HG03064 (cell line): ENCODE data around the gene PAN3.
A peak's percentile ranks its signal among the peaks of the same experiment; 100 is the strongest.
"Not testable (repeated sequence)": the region's sequence is repeated elsewhere in the genome, so short reads cannot be mapped to it uniquely, and the experiment has no call there.

ENCODE experiments used
- ATAC-seq: cut with Tn5 transposase; IDR thresholded peaks from one replicate; pipeline ENCODE4 v1.9.1; 2021; ENCODE audit warnings: low read depth; ENCODE audit not compliant: unreplicated experiment

PAN3 gene

DNA sequence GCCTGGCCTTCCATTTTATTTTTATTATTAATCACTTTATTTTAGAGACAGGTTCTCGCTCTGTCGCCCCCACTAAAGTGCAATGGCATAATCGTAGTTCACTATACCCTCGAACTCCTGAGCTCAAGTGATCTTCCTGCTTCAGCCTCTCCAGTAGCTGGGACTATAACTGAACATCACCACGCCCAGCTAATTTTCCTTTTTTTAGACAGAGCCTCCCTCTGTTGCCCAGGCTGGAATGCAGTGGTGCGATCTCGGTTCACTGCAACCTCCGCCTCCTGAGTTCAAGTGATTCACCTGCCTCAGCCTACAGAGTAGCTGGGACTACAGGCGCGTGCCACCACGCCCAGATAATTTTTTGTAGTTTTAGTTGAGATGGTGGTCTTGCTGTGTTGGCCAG is 6.7 kb upstream of the PAN3 start:
- ATAC-seq = no peak

DNA sequence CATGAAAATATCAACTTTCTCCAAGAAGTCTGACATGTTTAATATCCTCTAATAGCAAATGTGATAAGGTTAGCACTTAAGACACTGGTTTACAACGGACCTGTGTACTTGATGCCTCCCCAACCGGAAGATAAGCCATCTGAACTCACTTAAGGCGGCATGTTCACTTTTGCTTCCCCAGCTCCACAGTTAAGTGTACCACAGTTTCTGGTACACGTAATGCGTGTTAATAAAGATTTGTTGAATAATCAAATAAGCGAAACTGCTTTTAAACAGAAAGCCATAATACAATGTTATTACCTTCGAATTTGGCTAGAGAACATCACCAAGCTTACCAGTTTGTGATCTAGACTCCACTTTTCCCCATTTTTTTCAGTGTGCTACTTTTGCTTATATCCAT is 1.4 kb upstream of the PAN3 start:
- ATAC-seq = no peak

DNA sequence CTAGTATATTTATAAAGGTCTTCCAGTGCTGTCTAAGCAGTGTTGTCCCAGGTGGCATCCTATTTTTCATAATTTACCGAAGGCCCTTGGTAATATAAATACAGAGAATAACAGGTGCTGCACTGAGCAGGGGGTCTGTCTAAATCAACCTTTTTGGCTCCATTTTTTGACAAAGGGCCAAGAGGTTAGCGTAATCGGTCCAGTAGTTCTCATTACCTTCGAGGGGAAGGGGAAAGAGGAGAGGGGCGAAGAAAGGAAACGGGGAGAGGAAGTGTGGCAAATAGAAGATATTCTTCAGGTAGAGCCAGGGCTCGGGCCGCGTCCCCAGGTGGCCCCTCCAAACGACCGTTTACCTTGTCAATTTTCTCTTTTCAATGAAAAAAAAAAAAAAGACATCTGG is 749 bp upstream of the PAN3 start:
- no peak for ATAC-seq

DNA sequence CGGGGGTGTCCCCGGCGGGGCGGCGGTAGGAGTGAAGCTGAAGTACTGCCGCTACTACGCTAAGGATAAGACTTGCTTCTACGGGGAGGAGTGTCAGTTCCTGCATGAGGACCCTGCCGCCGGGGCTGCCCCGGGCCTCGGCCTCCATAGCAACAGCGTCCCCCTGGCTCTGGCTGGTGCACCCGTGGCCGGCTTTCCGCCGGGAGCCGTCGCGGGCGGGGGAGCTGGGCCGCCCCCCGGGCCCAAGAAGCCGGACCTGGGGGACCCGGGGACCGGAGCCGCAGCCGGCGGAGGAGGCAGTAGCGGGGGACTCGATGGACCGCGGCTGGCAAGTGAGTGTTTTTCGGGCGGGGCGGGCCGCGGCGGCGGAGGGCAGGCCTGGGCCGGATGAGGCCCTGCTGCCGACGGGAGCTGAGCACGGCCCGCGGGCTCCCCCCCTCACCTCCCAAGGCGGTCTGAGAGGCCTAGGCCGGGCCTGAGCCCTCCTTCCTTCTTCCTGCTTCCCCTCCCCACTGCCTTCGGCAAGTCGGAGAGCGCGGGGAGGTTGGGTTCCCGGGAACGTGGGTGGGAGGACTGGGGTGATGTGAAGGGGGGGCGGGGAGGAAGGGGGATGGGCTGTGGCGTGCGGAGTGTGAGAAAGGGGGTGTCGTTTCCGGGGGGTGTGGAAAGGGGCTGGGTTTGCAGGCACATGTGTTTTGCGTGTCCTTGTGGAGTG is 568 bp downstream of the PAN3 start:
- ATAC-seq = peak; percentile 39

DNA sequence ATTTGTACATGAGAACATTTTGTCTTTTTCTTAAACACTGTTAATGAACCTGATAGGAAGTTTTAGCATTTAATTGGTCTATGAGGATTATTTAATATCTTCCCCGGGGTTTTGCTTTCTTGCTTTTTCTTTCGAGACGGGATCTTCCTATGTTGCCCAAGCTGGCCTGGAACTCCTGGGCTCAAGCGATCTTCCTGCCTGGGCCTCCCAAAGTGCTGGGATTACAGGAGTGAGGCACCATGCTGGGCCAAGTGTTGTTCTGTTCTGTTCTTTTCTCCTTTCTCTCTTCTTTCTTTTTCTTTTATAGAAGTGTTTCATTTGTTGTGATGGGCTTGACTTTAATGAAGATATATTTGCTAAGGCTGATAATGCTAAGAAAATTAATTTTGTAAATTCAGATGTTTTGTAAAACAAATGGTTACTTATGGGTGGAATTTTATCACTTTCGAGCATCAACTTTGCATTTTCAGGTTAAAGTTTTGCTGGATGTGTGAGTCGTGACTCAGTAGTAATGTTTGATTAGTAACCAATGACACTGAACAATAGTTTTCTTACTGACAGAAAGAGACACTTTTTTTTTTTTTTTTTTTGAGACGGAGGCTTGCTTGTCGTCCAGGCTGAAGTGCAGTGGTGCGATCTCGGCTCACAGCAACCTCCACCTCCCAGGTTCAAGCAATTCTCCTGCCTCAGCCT is 2.2 kb downstream of the PAN3 start:
- no peak for ATAC-seq

DNA sequence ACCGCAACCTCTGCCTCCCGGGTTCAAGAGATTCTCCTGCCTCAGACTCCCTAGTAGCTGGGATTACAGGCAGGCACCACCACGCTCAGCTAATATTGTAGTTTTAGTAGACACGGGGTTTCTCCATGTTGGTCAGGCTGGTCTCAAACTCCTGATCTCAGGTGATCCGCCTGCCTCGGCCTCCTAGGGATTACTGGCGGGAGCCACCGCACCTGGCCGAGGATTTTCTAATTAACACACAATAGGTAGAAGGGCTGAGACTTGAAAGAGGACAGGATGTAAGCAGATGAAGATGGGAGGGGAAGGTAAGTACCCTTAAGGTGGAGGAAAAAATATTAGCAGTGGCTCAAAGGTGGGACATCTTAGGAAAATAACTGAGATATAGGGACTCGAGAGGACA is 3.2 kb downstream of the PAN3 start:
- not testable (repeated sequence) for ATAC-seq

DNA sequence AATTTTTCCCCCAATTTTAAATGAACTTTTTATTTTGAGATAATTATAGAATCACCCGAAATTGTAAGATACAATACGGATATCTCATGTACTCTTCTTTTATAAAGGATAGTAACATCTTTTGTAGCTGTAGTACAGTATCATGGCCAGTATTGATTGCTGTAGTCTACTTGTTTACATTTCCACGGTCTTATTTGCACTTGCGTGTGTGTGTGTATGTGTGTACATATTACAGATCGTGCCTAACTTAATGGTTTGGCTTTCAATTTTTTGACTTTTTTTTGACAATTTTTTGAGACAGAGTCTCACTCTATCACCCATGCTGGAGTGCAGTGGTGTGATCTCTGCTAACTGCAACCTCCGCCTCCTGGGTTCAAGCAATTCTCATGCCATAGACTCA is 6.7 kb downstream of the PAN3 start:
- ATAC-seq = no peak

DNA sequence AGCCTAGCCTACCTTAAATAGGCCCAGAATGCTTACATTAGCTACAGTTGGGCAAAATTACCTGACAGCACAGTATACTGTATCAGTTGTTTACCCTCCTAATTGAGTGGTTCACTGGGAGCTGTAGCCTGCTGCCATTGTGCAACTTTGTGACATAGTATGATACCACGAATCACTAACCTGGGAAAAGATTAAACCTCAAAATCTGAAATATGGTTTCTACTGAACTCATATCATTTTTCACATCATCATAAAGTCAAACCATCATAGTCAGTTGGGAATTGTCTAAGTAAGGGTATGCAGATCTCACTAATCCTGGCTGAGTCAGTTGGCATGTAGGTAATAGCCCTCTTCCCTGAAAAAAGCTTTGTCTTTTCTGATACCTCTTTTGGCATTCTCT is 9.2 kb downstream of the PAN3 start:
- no peak for ATAC-seq

DNA sequence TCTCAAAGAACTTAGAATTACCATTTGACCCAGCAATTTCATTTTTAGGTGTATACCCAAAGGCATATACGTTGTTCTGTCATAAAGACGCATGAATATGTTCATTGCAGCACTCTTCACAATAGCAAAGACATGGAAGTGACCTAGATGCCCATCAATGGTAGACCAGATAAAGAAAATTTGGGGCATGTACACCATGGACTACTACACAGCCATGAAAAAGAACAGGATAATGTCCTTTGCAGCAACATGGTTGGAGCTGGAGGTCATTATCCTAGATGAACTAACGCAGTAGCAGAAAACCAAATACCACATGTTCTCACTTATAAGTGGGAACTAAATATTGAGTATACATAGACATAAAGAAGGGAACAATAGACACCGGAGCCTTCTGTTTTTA is 20.7 kb downstream of the PAN3 start:
- no peak for ATAC-seq

DNA sequence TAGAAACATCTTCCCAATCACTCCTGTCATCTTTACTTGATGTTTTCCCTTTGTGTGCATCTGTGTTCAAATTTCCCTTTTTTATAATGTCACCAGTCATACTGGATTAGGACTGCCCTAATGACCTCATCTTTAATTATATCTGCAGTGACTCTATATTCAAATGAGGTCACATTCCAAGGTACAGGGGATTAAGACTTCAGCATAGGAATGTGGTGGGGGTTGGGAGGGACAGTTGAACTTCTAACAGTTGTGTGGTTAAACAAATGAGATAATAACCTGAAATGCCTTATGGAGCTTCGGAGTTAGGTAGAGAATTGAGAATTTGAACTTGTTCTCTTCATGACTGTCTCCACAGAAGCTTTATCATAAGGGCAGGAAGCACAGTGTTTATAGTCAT is 23.0 kb downstream of the PAN3 start:
- no peak for ATAC-seq

DNA sequence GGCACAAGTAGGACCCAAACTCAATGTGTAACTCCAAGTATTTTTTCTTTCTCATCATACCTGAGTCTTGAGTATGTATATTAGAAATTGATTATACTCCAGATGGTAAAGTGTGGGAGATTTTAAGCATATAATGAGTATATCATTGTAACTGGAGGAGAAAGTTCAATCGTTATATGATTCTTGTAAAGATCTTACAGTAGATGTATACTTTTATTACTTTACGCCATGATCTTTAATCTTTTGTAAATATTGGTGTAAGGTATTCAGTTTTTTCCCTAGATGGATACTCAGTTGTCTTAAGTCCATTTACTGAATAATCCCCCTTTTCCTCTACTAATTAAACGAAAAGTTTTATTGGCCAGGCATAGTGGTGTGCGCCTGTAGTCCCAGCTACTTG is 25.2 kb downstream of the PAN3 start:
- ATAC-seq = no peak

DNA sequence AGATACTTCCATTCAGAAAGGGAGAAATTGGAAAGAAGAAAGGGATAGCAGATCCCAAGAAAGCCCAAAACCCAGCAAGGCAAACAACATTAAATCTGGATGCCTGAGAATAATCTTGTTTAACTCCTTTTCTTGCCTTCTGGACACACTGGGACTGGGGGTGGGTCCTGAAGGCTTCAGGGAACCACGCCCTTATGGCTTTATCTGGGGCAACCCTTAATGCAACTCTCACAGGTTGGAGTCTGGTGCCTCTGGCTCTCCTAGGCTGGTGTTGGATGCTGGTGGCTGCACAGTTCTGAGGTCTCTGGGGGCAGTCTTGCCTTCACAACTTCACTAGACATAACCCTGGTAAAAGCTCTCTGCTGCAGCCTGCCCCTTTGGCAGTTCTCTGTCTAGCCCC is 27.9 kb downstream of the PAN3 start:
- no peak for ATAC-seq

DNA sequence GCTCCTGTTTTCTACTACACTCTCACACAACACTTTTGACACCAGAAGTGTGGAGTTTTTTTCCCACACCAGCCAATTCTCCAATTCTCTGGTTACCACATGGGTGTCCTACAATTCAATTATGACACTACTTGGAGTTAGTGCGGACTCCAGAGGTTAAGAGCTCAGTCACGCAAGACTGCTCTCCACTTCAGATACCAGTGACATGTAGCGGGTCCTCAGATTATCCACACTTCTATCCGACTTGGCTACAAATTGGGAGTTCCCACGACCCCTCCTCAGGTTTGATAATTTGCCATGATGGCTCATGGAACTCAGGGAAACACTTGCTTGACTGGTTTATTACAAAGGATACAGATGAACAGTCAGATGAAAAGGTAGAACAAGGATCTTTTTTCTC is 32.9 kb downstream of the PAN3 start:
- ATAC-seq = no peak

DNA sequence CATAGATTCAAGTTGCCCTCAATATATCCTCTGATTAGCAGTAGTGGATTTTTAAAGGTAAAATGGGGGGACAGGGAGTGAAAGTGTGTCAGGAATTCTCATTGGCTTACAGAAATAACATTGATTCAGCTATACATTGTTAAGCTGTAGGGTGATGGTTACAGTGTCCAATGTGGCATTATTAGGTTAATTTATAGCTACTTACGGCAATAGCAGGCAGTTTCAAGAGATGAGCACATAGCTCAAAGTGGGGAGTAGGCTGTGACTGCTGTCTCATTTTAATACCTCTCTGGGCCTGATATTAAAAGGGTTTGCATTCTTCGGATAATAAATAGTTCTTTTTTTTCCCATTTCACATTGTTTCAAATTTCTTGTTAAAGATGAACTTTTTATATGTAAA is 34.6 kb downstream of the PAN3 start:
- ATAC-seq = no peak

DNA sequence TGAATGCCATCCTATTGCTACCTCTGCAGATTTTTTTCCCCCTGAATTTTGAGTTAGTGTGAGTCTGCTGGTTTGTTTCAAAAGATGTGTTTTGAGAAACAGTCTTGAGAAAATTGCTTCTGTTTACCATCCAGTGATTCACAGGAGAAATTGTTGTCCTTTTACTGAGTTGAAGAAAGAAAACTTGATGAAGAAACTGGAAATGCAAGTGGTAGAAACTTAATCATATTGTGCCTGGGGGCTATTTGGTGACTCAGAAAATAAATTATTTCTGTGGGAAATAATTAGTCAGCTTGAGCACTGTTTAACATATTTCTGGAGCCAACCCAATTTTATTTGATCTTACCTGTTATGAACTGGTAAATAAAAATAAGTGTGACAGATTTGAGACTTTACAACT is 35.4 kb downstream of the PAN3 start:
- ATAC-seq = no peak

DNA sequence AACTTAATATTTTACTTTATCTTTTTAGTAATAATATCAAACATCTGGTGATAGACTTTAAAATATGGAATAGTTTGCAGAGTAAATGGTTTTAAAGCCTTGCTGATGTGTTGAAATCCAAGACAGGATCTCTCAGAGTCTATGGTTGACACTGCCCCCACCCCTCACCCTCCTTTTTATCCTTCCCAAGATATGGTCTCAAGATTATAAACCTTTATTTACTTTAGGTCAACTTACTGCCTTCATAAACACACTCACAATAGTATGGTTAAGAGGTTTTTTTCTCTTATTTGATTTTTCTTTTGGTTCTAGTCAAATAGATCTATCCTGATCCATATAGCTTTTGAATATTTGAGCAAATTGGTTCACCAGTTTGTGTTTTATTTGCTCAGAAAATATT is 39.0 kb downstream of the PAN3 start:
- no peak for ATAC-seq

DNA sequence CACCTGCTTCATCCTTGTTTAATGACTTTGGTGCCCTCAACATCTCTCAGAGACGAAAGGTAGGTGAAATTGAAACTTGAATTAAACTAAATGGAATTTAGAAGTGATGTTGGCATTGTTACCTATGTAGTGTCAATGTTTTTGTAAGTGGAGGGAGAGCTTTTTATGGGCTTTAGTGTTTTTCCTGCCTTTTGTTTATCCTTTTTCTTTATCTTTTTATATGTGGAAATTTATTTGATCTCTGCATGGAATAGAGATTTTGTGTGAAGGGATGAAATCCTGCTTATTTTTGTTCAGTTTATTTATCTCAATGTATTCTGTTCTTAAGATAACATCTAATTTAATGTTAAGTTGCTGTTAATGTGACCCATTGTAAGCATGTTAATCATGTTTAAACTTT is 39.5 kb downstream of the PAN3 start:
- ATAC-seq = no peak

DNA sequence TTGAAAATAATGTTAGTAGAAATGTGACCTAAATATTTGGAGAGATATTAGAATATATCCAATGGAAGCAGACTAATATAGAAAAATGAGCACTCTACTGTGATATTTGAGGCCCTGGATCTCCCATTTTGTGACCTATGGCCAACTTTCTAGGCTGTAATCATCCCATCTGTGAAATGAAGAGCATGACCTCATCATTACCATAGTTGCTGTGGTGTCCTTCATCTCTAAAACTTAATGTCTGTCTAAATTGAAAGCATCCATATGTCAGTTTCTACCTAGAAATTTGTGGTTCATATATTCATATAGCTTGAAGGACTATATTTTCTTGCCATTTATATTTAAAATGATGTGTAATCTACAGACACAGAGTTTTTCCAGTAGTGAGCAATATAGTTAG is 41.6 kb downstream of the PAN3 start:
- no peak for ATAC-seq

DNA sequence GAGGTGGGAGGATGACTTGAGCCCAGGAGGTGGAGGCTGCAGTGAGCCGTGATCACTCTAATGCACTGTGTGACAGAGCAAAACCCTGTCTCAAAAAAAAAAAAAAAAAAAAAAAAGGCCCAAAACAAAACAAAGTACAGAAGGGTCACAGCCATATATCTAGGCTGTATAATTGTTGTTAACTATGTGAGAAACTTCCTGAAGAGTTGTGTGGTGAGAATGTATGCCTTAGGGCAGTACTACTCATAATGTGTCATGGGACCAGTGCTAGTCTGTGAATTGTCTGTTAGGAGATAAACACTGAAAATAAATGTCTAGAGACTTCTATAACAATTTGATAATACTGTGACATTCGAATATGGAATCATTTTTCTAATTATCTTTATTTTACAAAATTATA is 43.1 kb downstream of the PAN3 start:
- no peak for ATAC-seq

DNA sequence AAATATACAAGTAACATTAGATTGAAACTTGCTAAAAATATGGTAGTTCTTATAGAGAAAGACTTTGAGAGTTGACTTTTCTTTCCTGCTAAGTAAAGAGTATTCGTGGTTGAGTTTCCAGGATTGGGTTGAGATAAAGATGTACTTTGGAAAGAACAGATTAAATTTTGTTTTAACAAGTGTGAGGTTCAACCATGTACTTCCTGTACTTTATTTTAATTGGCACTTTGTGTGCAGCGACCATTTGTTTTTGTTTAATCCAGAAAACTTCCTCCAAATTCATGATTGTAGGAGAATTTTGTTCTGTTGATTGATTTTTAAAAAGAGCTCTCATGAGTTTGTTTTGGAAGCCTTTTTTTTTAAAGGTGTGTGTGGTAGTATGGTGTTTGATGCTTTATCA is 46.9 kb downstream of the PAN3 start:
- no peak for ATAC-seq

DNA sequence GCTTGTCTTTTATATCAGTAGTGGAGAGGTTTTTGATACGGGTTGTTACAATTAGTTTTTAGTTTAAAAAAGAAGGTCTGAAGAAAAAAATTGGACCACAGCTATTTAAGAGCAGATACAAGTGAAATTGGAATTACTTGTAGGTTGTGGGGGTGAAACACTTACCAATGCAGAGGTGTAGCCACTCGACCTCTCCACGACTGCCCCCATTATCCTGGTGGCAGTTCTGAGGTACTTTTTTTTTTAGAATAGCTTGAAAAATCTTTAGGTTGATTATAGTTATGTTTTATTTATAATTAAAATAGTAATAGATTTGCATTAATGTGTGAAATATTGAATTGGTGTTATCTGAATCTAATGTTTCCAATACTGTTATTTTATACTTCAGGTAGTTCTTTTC is 60.7 kb downstream of the PAN3 start:
- no peak for ATAC-seq

DNA sequence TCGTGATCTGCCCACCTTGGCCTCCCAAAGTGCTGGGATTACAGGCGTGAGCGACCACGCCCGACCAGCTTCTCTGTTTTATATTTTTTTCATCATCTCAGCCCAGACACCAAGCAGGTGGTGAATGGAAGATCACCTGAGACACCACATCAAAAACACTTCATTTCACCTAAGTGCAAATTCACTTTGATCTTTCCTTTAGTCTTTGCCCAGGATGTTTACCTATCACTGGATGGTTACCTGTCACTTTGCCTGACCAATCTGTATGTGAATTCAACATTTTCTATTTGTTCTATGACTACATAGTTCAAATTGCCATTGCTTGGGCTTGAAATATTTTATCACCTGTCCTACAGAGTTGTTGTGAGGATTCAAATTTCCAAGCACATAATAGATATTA is 65.7 kb downstream of the PAN3 start:
- ATAC-seq = no peak
